ENCODE data around the gene GNG12. TPM values are rescaled to one million over a fixed set of nuclear protein-coding genes. Genes with fewer than 3 reads are reported as not detected.

Gene GNG12
- total RNA-seq, 2 donors from 2014 or later = 49.4 to 61.5 TPM

DNA sequence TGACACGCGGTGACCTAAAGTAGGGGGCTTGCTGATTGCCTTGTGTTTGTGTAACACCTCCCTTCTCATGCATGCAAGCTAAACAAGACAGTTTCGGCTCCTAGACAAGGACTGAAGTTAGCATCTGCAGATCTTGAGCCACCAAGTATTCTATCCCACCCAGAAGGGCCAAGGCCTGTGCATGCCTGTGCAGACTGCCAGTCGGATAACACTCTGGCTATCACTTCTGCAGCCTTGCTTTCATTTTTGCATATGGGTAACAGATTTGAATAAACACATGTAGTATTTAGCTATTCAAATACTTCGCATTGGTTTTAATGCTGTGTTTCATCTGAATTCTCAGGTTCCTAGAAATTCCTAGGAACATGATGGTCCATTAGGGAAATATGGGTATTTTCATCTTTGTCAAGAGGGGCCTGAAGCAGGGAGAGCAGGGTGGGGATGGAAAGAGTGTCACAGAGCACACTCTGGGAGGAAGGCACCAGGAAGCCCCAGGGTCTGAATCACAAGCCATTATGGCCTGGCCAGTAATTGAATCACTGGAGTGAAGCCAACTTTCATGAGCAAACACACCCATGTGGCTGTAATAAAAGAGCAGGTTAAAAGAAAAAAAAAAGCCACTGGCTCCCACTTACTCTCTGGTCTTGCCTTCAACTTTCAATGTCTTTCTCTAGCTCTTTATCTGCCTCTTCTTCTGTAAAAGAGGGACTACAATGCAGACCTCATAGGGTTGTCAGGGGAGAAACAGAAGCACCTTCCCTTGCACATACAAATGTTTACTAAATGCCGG lies 120.0 kb downstream of the GNG12 start:
- no peaks in the 10 kb centered on the region for H3K9me3 ChIP-seq
- WGBS = 70% methylated on average over 6 of the region's 6 CpGs
- H3K4me1 ChIP-seq (replicated peaks) = peaks cover 14% of the 10 kb centered on the region
- TF ChIP-seq POLR2A (IDR thresholded peaks at IDR 0.05) = no peak
- TF ChIP-seq POLR2AphosphoS5 (IDR thresholded peaks at IDR 0.05) = peak; percentile 16
- H3K27me3 ChIP-seq (replicated peaks; ENCODE audit: insufficient read depth) = no peaks in the 10 kb centered on the region
- H3K4me3 ChIP-seq = no peak overlapping the region
- H3K27ac ChIP-seq = peak overlapping the region in 1 of 2 donors; percentile 10
- H3K36me3 ChIP-seq = no peaks in the 10 kb centered on the region
- intact Hi-C loops (cut with DNase I) = no loop called here
- no peak for DNase-seq (ENCODE audit: low spot score)

DNA sequence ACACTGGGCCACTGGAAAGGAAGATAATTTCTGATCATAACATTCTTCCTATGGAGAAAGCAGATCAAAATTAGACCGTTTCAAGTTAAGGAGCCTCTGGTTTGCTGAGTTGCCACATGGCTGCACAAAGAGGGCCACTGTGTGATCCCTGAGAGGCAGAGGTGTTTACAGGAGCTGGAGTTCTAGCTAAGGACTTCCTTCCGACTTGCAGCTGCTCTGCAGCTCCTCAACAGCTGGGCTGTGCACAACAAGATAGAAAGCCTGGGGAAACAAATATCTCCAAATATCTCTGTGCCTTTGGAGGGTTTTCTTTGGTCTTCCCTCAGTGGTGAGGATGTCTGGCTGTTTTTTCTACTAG lies 121.4 kb downstream of the GNG12 start:
- no peaks in the 10 kb centered on the region for H3K9me3 ChIP-seq
- DNase-seq (ENCODE audit: low spot score) = no peak
- intact Hi-C loops (cut with DNase I) = no loop called here
- WGBS = 30% methylated on average over 2 of the region's 2 CpGs
- H3K36me3 ChIP-seq = no peaks in the 10 kb centered on the region
- H3K4me3 ChIP-seq = no peak overlapping the region
- TF ChIP-seq POLR2AphosphoS5 (IDR thresholded peaks at IDR 0.05) (no peak), CTCF (IDR thresholded peaks at IDR 0.05) (no peak), POLR2A (IDR thresholded peaks at IDR 0.05) (no peak)
- H3K4me1 ChIP-seq (replicated peaks) = peaks cover 14% of the 10 kb centered on the region
- no peak overlapping the region for H3K27ac ChIP-seq
- no peaks in the 10 kb centered on the region for H3K27me3 ChIP-seq (replicated peaks; ENCODE audit: insufficient read depth)

- H3K9me3 ChIP-seq = no peaks in the 10 kb centered on the region
- peaks cover 14% of the 10 kb centered on the region for H3K4me1 ChIP-seq (replicated peaks)
- H3K27me3 ChIP-seq (replicated peaks; ENCODE audit: insufficient read depth) = no peaks in the 10 kb centered on the region
- no peak for DNase-seq (ENCODE audit: low spot score)
- no peaks in the 10 kb centered on the region for H3K36me3 ChIP-seq
- TF ChIP-seq POLR2A (IDR thresholded peaks at IDR 0.05) = no peak
- TF ChIP-seq POLR2AphosphoS5 (IDR thresholded peaks at IDR 0.05) = no peak
- no peak for TF ChIP-seq CTCF (IDR thresholded peaks at IDR 0.05)
- intact Hi-C loops (cut with DNase I) = no loop called here
- WGBS = 71% methylated on average over 7 of the region's 7 CpGs
- H3K4me3 ChIP-seq = no peak overlapping the region
- no peak overlapping the region for H3K27ac ChIP-seq
These were observed 122.0 kb downstream of the GNG12 start for GRCh38 chr1:67711158-67711854.

- TF ChIP-seq POLR2AphosphoS5 (IDR thresholded peaks at IDR 0.05) (no peak), CTCF (IDR thresholded peaks at IDR 0.05) (no peak), POLR2A (IDR thresholded peaks at IDR 0.05) (no peak)
- 50% methylated on average over 5 of the region's 5 CpGs for whole genome bisulfite sequencing
- H3K36me3 ChIP-seq = no peaks in the 10 kb centered on the region
- DNase-seq (ENCODE audit: low spot score) = no peak
- no peaks in the 10 kb centered on the region for H3K9me3 ChIP-seq
- no peak overlapping the region for H3K27ac ChIP-seq
- H3K27me3 ChIP-seq (replicated peaks; ENCODE audit: insufficient read depth) = no peaks in the 10 kb centered on the region
- H3K4me3 ChIP-seq = no peak overlapping the region
- peaks cover 14% of the 10 kb centered on the region for H3K4me1 ChIP-seq (replicated peaks)
- intact Hi-C loops (cut with DNase I) = no loop called here
These were observed 122.8 kb downstream of the GNG12 start for GRCh38 chr1:67710417-67710816.

DNA sequence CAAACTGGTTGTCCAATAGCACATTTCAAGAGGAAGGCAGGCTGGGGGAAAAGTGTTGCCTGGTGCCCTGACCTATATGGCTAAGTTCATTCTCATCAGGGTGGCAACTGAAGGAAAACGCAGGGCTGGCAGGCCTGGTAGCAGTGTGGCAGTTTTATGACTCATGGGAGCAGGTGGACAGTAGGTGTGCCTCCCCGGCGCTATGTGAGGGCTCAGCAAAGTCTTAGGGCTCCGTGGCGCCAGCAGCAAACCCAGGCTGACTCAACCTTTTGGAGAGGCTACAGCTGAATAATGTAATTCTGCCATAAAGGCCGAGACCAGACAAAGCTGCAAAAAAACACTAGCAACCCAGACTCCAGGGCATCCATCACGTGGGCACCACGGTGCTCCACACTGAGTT lies 124.7 kb downstream of the GNG12 start:
- Histone ChIP-seq H3K4me3 (no peak overlapping the region), H3K9me3 (no peaks in the 10 kb centered on the region), H3K27ac (no peak overlapping the region), H3K36me3 (no peaks in the 10 kb centered on the region), H3K27me3 (replicated peaks; ENCODE audit: insufficient read depth) (no peaks in the 10 kb centered on the region), H3K4me1 (replicated peaks) (peaks cover 6% of the 10 kb centered on the region)
- whole genome bisulfite sequencing = 87% methylated on average over 8 of the region's 8 CpGs
- DNase-seq (ENCODE audit: low spot score) = no peak
- TF ChIP-seq CTCF (IDR thresholded peaks at IDR 0.05) (no peak), POLR2A (IDR thresholded peaks at IDR 0.05) (no peak), POLR2AphosphoS5 (IDR thresholded peaks at IDR 0.05) (no peak)
- intact Hi-C loops (cut with DNase I) = loop anchor here (5.0 kb wide), 1 partner anchor 39 kb away; no protein-coding TSS in a partner anchor

All from prostate gland (tissue), 2 donors.